Measurements from ENCODE around the gene CFAP57. TPM values are rescaled to one million over a fixed set of nuclear protein-coding genes. Genes with fewer than 3 reads are reported as not detected.

The CFAP57 gene
- total and polyA plus RNA-seq, 2 of the 8 experiments (the other 6 are each of a cell fraction or from before 2014, with no cell fraction given) = 0.20 to 0.80 TPM

GRCh38 chr1:43222879-43223278, 50.7 kb downstream of the CFAP57 start (continued):
- TF ChIP-seq ATF2 (IDR thresholded peaks at IDR 0.05; ENCODE audit: low read length) = no peak
- TF ChIP-seq SUZ12 (IDR thresholded peaks at IDR 0.05; ENCODE audit: low read length) = no peak

All from H1 (cell line).